ENCODE results near the gene WNT7B. TPM values are rescaled to one million over a fixed set of nuclear protein-coding genes. Genes with fewer than 3 reads are reported as not detected.
A peak's percentile ranks its signal among the peaks of the same experiment; 100 is the strongest.

The WNT7B gene
- total and polyA plus RNA-seq, 2 of the 8 experiments (the other 6 are each of a cell fraction or from before 2014, with no cell fraction given): 0.14 to 0.24 TPM

DNA sequence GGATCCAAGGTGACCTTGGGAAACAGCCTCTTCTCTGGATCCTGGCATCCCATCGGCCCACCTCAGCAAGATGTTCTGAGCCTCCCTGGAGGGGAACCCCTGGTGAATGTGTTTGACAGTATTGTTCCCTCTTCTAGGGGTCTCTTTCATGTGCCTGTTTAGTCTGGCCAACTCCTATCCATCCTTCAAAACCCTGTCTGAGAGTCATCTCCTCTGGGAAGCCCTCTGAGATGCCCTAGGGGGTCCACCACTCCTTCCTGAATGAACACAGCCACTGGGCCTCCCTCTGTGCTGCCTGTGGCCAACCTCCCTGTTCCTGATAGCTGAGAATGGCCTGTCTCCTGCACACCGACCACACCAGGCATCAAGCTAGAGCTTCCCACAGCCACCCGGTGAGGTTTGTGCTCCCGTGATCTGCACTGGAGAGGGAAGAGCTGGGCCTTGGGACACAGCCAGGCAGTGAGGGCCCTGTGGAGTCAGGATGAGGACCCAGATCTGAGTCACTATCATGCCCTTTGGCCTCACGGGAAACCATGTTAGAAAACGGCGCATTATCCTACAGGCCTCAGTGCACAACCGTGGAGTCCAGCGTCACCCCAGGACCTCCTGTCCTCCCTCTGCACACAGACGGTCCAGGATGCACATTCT, 8.8 kb downstream of the WNT7B start:
- Histone ChIP-seq H3K4me3 (ENCODE audit: extremely low read depth in 1 of 4, insufficient read depth in 2 of 4, low read depth in 3 of 4, low read length in 4 of 4) (no peak overlapping the region), H4K91ac (replicated peaks; ENCODE audit: insufficient read length, low read length) (peak overlapping the region; percentile 52), H3K9me3 (ENCODE audit: insufficient read depth in 2 of 2, low read depth in 1 of 2, low read length in 1 of 2) (peaks cover 5 to 10% of the 10 kb centered on the region in 2 experiments; a peak in 3 of 4 replicates), H3K23me2 (ENCODE audit: low read depth, low read length) (peaks cover 1% of the 10 kb centered on the region; the same call in 1 of the 2 replicates), H2AFZ (ENCODE audit: low read length) (no peak overlapping the region), H3K18ac (ENCODE audit: extremely low read depth, low read length) (no peak overlapping the region), H3K56ac (replicated peaks; ENCODE audit: insufficient read length, low read depth, low read length) (no peak overlapping the region), H3K79me1 (ENCODE audit: low read depth, low read length) (no peaks in the 10 kb centered on the region), H3K4me1 (replicated peaks in 1 of 4; ENCODE audit: control insufficient read depth in 3 of 4, insufficient read depth in 4 of 4, low read length in 3 of 4) (peaks cover 0 to 50% (median 35%) of the 10 kb centered on the region in 4 experiments; a peak in 6 of 7 replicates), H4K5ac (ENCODE audit: insufficient read length, low read depth, low read length) (no peak overlapping the region), H3K4me2 (ENCODE audit: insufficient read depth in 1 of 2, low read depth in 2 of 2, low read length in 2 of 2) (no peak overlapping the region), H3K36me3 (ENCODE audit: control insufficient read depth in 2 of 4, insufficient read depth in 4 of 4, low read length in 3 of 4) (peaks cover 0 to 16% (median 0%) of the 10 kb centered on the region in 4 experiments; a peak in 3 of 8 replicates), H2BK5ac (ENCODE audit: low read depth, low read length) (0 out of 2 replicates have a peak overlapping the region, but pooled peaks have one; percentile 26), H2AK5ac (ENCODE audit: low read depth, low read length) (peak overlapping the region; percentile 83; the same call in 1 of the 2 replicates), H2BK20ac (ENCODE audit: low read length) (no peak overlapping the region), H2BK120ac (replicated peaks; ENCODE audit: low read depth, low read length) (no peak overlapping the region), H3K27me3 (replicated peaks in 1 of 4; ENCODE audit: control insufficient read depth in 3 of 4, extremely low read depth in 1 of 4, insufficient read depth in 3 of 4, low read length in 3 of 4) (peaks cover 31 to 70% (median 60%) of the 10 kb centered on the region in 4 experiments), H3K4ac (replicated peaks; ENCODE audit: insufficient read length, low read depth, low read length) (no peak overlapping the region), H3K14ac (ENCODE audit: insufficient read length) (no peak overlapping the region), H3K79me2 (ENCODE audit: control insufficient read depth in 1 of 2, insufficient read depth in 2 of 2, low read length in 2 of 2) (no peaks in the 10 kb centered on the region), H3K23ac (ENCODE audit: insufficient read length) (no peak overlapping the region), H3K27ac (ENCODE audit: low read depth, low read length) (no peak overlapping the region), H2BK12ac (ENCODE audit: low read depth, low read length) (peak overlapping the region; percentile 77; the same call in 1 of the 2 replicates), H4K8ac (ENCODE audit: extremely low read depth, insufficient read depth, low read length) (no peak overlapping the region), H3K9ac (replicated peaks in 1 of 4; ENCODE audit: extremely low read depth in 1 of 4, low read depth in 3 of 4, low read length in 3 of 4) (no peak overlapping the region), H2BK15ac (ENCODE audit: low read length) (0 out of 2 replicates have a peak overlapping the region, but pooled peaks have one; percentile 75), H4K20me1 (replicated peaks in 1 of 2; ENCODE audit: control insufficient read depth in 1 of 2, insufficient read depth in 2 of 2, low read length in 2 of 2) (peaks cover 0 to 10% of the 10 kb centered on the region in 2 experiments)
- DNase-seq (ENCODE audit: low read depth in 1 of 2, low spot score in 2 of 2) (no peak), FAIRE-seq (no peak)
- WGBS, 2 experiments (ENCODE audit: extremely low coverage in 1 of 2, insufficient coverage in 1 of 2, insufficient read length in 1 of 2, insufficient replicate concordance in 2 of 2, low coverage in 1 of 2, low lambda C conversion rate in 2 of 2, missing lambda C conversion rate in 1 of 2): 93% methylated on average over 10 of the region's 10 CpGs; no CpG with 5 or more reads in 1 of the 2 experiments
- ChIA-PET CTCF (ENCODE audit: partially characterized antibody) (interaction anchor here (1.0 to 3.8 kb wide), 7 partner anchors 8 to 365 kb away, joined by 3 to 25 read pairs (median 4); no protein-coding TSS in a partner anchor), POLR2A (ENCODE audit: partially characterized antibody) (interaction anchor here (1.5 kb wide), 1 partner anchor 65 kb away, joined by 3 read pairs; no protein-coding TSS in a partner anchor)
- TF ChIP-seq, protein P1, sequence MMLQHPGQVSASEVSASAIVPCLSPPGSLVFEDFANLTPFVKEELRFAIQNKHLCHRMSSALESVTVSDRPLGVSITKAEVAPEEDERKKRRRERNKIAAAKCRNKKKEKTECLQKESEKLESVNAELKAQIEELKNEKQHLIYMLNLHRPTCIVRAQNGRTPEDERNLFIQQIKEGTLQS (IDR thresholded peaks at IDR 0.05; ENCODE audit: insufficient read depth, low read depth, low read length): no peak
- no peak for TF ChIP-seq JUND (IDR thresholded peaks at IDR 0.05; ENCODE audit: low read length)
- TF ChIP-seq TAF7 (optimal IDR thresholded peaks at IDR 0.05; ENCODE audit: borderline replicate concordance, low read depth, low read length): no peak
- TF ChIP-seq GABPA (IDR thresholded peaks at IDR 0.05; ENCODE audit: borderline replicate concordance, insufficient read depth, low read length): no peak
- no peak for TF ChIP-seq MAFK (IDR thresholded peaks at IDR 0.05; ENCODE audit: low read depth, low read length)
- no peak for TF ChIP-seq CBX8 (IDR thresholded peaks at IDR 0.05; ENCODE audit: borderline replicate concordance, low read depth, low read length)
- TF ChIP-seq ASH2L (IDR thresholded peaks at IDR 0.05; ENCODE audit: low read length): no peak
- TF ChIP-seq POLR2AphosphoS5 (IDR thresholded peaks at IDR 0.05; ENCODE audit: low read depth, low read length): no peak
- TF ChIP-seq EP300 (IDR thresholded peaks at IDR 0.05; ENCODE audit: borderline replicate concordance in 1 of 2, low read depth in 2 of 2, low read length in 2 of 2): no peak
- TF ChIP-seq FOSL1 (IDR thresholded peaks at IDR 0.05; ENCODE audit: insufficient read depth, low read depth, low read length): no peak
- no peak for TF ChIP-seq EZH2 (IDR thresholded peaks at IDR 0.05; ENCODE audit: low read depth, low read length, severe bottlenecking)
